T-cell (primary cell): ENCODE measurements around the gene SRRM4. TPM values are rescaled to one million over a fixed set of nuclear protein-coding genes. Genes with fewer than 3 reads are reported as not detected.

Source experiments
- ATAC-seq, 4 experiments: fragments of 200-7000 bp in 3 of 4; fragments of 150-1000 bp in 1 of 4; cut with Tn5 transposase; replicated peaks in 1 of 4; 1 replicate in 3 of 4; 2 replicates in 1 of 4; pipeline ENCODE4 v1.10.0; 2021; ENCODE audit warnings: moderate library complexity in 3 of 4, mild to moderate bottlenecking in 2 of 4, moderate number of reproducible peaks in 1 of 4
- CTCF ChIA-PET, 2 donors: fragments of 300-600 bp; sonication (Branson Sonifier 250); formaldehyde crosslinking; loops; one replicate each; lab custom pipeline; 2022; ENCODE audit warnings: antibody characterized with exemption in 2 of 2; lab: Charles Lee
- POLR2A ChIA-PET, 2 donors: fragments of 300-600 bp; sonication (Branson Sonifier 250); formaldehyde crosslinking; loops; one replicate each; lab custom pipeline; 2022; ENCODE audit warnings: antibody characterized with exemption in 2 of 2; lab: Charles Lee
- DNase-seq, 35 experiments: peaks; one replicate each; pipeline versions ENCODE4 v3.0.0 to v3.0.0-alpha.2; 2013 to 2023
- H3K27ac ChIP-seq: one replicate; pipeline ENCODE4 v1.5.1; 2013; ENCODE audit warnings: low read length
- H3K27me3 ChIP-seq, 2 experiments: replicated peaks in 1 of 2; 1 replicate in 1 of 2; 2 replicates in 1 of 2; pipeline versions ENCODE4 v1.6.1 to v1.7.0; 2013; ENCODE audit warnings: low read length in 1 of 2, mixed read lengths in 1 of 2; ENCODE audit not compliant: control insufficient read depth in 2 of 2, insufficient read depth in 2 of 2; ENCODE audit errors: extremely low read depth in 1 of 2
- H3K36me3 ChIP-seq, 2 donors: 1 replicate in 1 of 2; 2 replicates in 1 of 2; pipeline versions ENCODE4 v1.6.1 to v1.7.0; 2013; ENCODE audit warnings: low read length in 1 of 2; ENCODE audit not compliant: control insufficient read depth in 2 of 2, insufficient read depth in 1 of 2; ENCODE audit errors: extremely low read depth in 1 of 2
- H3K4me1 ChIP-seq, 2 experiments: 1 replicate in 1 of 2; 2 replicates in 1 of 2; pipeline versions ENCODE4 v1.6.1 to v1.7.0; 2013; ENCODE audit warnings: low read length in 2 of 2, mixed read lengths in 1 of 2; ENCODE audit not compliant: insufficient read depth in 2 of 2, control insufficient read depth in 1 of 2; ENCODE audit errors: extremely low read depth in 1 of 2
- H3K4me3 ChIP-seq, 2 donors: 1 replicate in 1 of 2; 2 replicates in 1 of 2; pipeline versions ENCODE4 v1.5.1 to v1.7.0; 2013; ENCODE audit warnings: mild to moderate bottlenecking in 2 of 2, low read length in 1 of 2, moderate library complexity in 1 of 2; ENCODE audit not compliant: control insufficient read depth in 1 of 2; ENCODE audit errors: extremely low read depth in 1 of 2
- H3K9me3 ChIP-seq: 2 replicates; pipeline ENCODE4 v1.7.0; 2013
- H3K27ac Mint-ChIP-seq, 2 donors: one replicate each; pipeline ENCODE4 v1.8.0; 2020 to 2021; ENCODE audit warnings: mild to moderate bottlenecking in 2 of 2, mixed read lengths in 2 of 2
- H3K27me3 Mint-ChIP-seq, 2 donors: one replicate each; pipeline ENCODE4 v1.8.0; 2021 to 2022; ENCODE audit warnings: mixed read lengths in 2 of 2
- H3K36me3 Mint-ChIP-seq: one replicate; pipeline ENCODE4 v1.8.0; 2021; ENCODE audit warnings: mixed read lengths
- H3K4me1 Mint-ChIP-seq, 3 donors: one replicate each; pipeline ENCODE4 v1.8.0; 2020 to 2022; ENCODE audit warnings: mixed read lengths in 3 of 3, mild to moderate bottlenecking in 1 of 3
- H3K4me3 Mint-ChIP-seq, 3 donors: one replicate each; pipeline ENCODE4 v1.8.0; 2020 to 2022; ENCODE audit warnings: mild to moderate bottlenecking in 3 of 3, mixed read lengths in 3 of 3, moderate library complexity in 3 of 3
- H3K9me3 Mint-ChIP-seq, 3 donors: one replicate each; pipeline ENCODE4 v1.8.0; 2020 to 2022; ENCODE audit warnings: mixed read lengths in 3 of 3
- WGBS: methylation state at CpG from one replicate; pipeline ENCODE4 v1.1.5; 2013; ENCODE audit warnings: missing lambda C conversion rate; ENCODE audit not compliant: insufficient coverage; 5-methylcytosine and 5-hydroxymethylcytosine counted together
- total RNA-seq, 35 experiments: library from RNA in 6 of 35; stranded (reverse) in 6 of 35; fragments of 120-200 nt in 1 of 35; gene quantifications; one replicate each; pipeline versions ENCODE4 v1.2.1 to v1.2.4 and lab custom pipeline; 2013 to 2026

The SRRM4 gene
- total RNA-seq, 5 donors from 2014 or later (not counting 1 experiment from before 2014, with no cell fraction given): not detected

GRCh38 chr12:118982984-118983761 lies 1.8 kb downstream of the SRRM4 start:
- CTCF ChIA-PET: no interaction called here
- H3K4me1 Mint-ChIP-seq: no peaks in the 10 kb centered on the region
- H3K27me3 Mint-ChIP-seq: peaks cover 32 to 49% of the 10 kb centered on the region in 2 donors

DNA sequence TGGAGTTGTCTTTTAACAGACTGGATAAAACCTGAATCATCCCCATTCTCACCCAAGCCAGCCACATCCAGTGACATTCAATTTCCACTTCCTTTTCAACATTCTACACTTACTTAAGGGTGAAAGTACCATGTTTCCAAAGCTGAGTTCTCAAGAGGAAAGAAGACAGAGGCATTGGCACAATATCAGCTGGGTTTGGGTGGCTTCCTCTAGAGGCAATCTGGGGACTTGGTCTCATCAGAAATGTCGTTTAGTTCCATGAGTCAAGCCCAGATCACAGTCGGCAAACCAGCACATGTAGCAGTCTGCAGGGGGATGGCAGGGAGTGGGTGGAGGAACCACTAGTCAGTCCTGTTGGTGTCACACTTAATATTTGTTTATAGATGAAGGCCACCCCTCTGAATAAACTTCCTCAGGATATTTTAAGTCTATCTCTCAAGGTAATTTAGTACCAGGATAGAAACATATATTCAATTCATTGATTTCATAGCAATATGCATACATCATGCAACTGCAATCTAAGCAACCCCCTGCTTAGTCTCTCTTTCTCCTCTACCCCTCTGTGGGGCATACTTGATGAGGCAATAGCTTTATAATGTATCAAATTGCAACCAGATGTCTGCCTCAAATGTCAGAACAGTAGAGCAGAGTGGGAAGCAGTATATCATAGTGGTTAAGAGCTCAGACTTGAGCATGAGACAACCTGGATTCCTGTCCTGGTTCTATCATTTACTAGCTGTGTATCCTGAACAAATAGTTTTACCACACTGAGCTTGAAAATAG lies 3.0 kb downstream of the SRRM4 start:
- no peaks in the 10 kb centered on the region for H3K4me1 Mint-ChIP-seq
- POLR2A ChIA-PET: no interaction called here
- H3K9me3 ChIP-seq: no peaks in the 10 kb centered on the region
- H3K36me3 Mint-ChIP-seq: no peaks in the 10 kb centered on the region
- H3K27ac Mint-ChIP-seq: no peak overlapping the region
- no peak overlapping the region for H3K4me3 ChIP-seq
- 0% methylated on average over 1 of the region's 2 CpGs for whole genome bisulfite sequencing
- H3K27me3 Mint-ChIP-seq: peaks cover 25 to 41% of the 10 kb centered on the region in 2 donors
- peaks cover 14 to 32% of the 10 kb centered on the region in 2 experiments for H3K27me3 ChIP-seq
- DNase-seq: no peak
- no peaks in the 10 kb centered on the region for H3K4me1 ChIP-seq
- peaks cover 0 to 6% (median 4%) of the 10 kb centered on the region in 3 donors for H3K9me3 Mint-ChIP-seq
- H3K36me3 ChIP-seq: no peaks in the 10 kb centered on the region
- no peak overlapping the region for H3K27ac ChIP-seq
- CTCF ChIA-PET: no interaction called here
- no peak for ATAC-seq
- H3K4me3 Mint-ChIP-seq: no peak overlapping the region

More at GRCh38 chr12:118982984-118983761, 1.8 kb downstream of the SRRM4 start:
- Mint-ChIP-seq H3K36me3 (no peaks in the 10 kb centered on the region), H3K9me3 (peaks cover 3 to 6% (median 4%) of the 10 kb centered on the region in 3 donors), H3K4me3 (no peak overlapping the region), H3K27ac (no peak overlapping the region)
- no peaks in the 10 kb centered on the region for H3K9me3 ChIP-seq
- POLR2A ChIA-PET: interaction anchor here in 1 of 2 donors (0.5 kb wide), 1 partner anchor 378 kb away, joined by 3 read pairs; no protein-coding TSS in a partner anchor
- no peak for DNase-seq
- H3K36me3 ChIP-seq: no peaks in the 10 kb centered on the region
- H3K4me1 ChIP-seq: no peaks in the 10 kb centered on the region
- H3K4me3 ChIP-seq: no peak overlapping the region
- no peak for ATAC-seq
- peaks cover 14 to 32% of the 10 kb centered on the region in 2 experiments for H3K27me3 ChIP-seq
- 43% methylated on average over 1 of the region's 7 CpGs for WGBS
- no peak overlapping the region for H3K27ac ChIP-seq

DNA sequence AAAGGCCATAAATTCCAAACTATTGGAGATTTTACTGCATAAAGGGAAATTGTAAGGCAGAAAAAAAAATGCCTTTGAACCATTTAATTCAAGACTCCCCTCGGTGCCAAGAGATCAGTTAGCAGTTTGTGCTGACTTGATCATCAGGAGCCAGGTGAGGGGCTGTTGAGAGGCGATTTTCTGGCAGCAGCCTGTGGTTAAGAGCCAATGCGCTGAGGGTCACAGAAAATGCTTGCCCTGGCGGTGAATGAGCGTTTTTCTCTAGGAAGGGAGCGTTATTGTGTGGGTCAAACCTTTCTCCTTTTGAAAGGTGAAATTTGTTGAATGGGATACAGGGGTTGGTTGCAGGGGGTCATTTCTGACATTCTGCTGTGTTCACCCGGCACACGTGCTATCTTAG lies 4.7 kb downstream of the SRRM4 start:
- 43% methylated on average over 3 of the region's 8 CpGs for WGBS
- H3K27me3 Mint-ChIP-seq: peaks cover 28 to 29% of the 10 kb centered on the region in 2 donors

DNA sequence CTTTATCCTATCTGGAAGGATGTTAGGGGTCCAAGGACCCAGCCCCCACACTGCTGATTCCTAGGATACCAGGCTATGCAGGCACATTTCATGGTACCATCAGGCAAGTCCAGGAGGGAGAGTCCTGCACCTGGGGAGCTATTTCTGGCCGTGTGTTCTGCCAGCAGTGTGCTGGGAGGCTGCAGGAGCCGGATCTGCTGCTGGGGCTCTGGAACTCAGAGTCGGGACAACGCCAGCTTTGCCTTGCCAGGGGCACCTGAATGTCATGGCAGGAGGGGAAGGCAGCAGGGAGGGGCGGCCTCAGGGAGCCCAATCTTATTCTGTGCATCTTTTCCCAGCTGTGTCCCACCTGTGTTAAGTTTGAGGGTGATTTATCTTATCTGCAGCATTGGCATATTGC lies 17.8 kb downstream of the SRRM4 start:
- WGBS: 57% methylated on average over 4 of the region's 5 CpGs
- Histone ChIP-seq H3K36me3 (no peaks in the 10 kb centered on the region), H3K27me3 (no peaks in the 10 kb centered on the region), H3K27ac (no peak overlapping the region), H3K9me3 (no peaks in the 10 kb centered on the region), H3K4me1 (no peaks in the 10 kb centered on the region), H3K4me3 (no peak overlapping the region)
- ATAC-seq: no peak
- Mint-ChIP-seq H3K4me1 (no peaks in the 10 kb centered on the region), H3K9me3 (no peaks in the 10 kb centered on the region), H3K4me3 (no peak overlapping the region), H3K36me3 (no peaks in the 10 kb centered on the region), H3K27ac (no peak overlapping the region), H3K27me3 (peaks cover 0 to 2% of the 10 kb centered on the region in 2 donors)
- POLR2A ChIA-PET: no interaction called here
- no peak for DNase-seq
- CTCF ChIA-PET: no interaction called here

More for the DNA sequence above, 4.7 kb downstream of the SRRM4 start:
- ChIA-PET POLR2A (no interaction called here), CTCF (no interaction called here)
- Mint-ChIP-seq H3K4me3 (no peak overlapping the region), H3K36me3 (no peaks in the 10 kb centered on the region), H3K4me1 (no peaks in the 10 kb centered on the region), H3K27ac (no peak overlapping the region), H3K9me3 (peaks cover 0 to 8% (median 6%) of the 10 kb centered on the region in 3 donors)
- Histone ChIP-seq H3K36me3 (no peaks in the 10 kb centered on the region), H3K9me3 (no peaks in the 10 kb centered on the region), H3K27ac (no peak overlapping the region), H3K4me1 (no peaks in the 10 kb centered on the region), H3K4me3 (no peak overlapping the region), H3K27me3 (peaks cover 9 to 17% of the 10 kb centered on the region in 2 experiments)
- DNase-seq: no peak
- ATAC-seq: no peak

- ATAC-seq (no peak), DNase-seq (no peak)
- no peak overlapping the region for H3K4me3 ChIP-seq
- no peaks in the 10 kb centered on the region for H3K36me3 Mint-ChIP-seq
- peaks cover 12 to 23% of the 10 kb centered on the region in 2 donors for H3K27me3 Mint-ChIP-seq
- WGBS: no CpG with 5 or more reads among the region's 5 CpGs
- H3K4me3 Mint-ChIP-seq: no peak overlapping the region
- POLR2A ChIA-PET: no interaction called here
- H3K9me3 Mint-ChIP-seq: peaks cover 0 to 10% (median 2%) of the 10 kb centered on the region in 3 donors
- H3K27ac ChIP-seq: no peak overlapping the region
- no peak overlapping the region for H3K27ac Mint-ChIP-seq
- no peaks in the 10 kb centered on the region for H3K4me1 Mint-ChIP-seq
- CTCF ChIA-PET: no interaction called here
- H3K4me1 ChIP-seq: no peaks in the 10 kb centered on the region
- peaks cover 5 to 25% of the 10 kb centered on the region in 2 experiments for H3K27me3 ChIP-seq
- no peaks in the 10 kb centered on the region for H3K9me3 ChIP-seq
- H3K36me3 ChIP-seq: no peaks in the 10 kb centered on the region
Measured at GRCh38 chr12:119005085-119005484, 23.7 kb downstream of the SRRM4 start.

GRCh38 chr12:119005913-119006312 lies 24.6 kb downstream of the SRRM4 start:
- ATAC-seq (no peak), DNase-seq (no peak)
- Mint-ChIP-seq H3K4me1 (no peaks in the 10 kb centered on the region), H3K27me3 (peaks cover 12 to 23% of the 10 kb centered on the region in 2 donors), H3K36me3 (no peaks in the 10 kb centered on the region), H3K27ac (no peak overlapping the region), H3K9me3 (peaks cover under 1 to 10% (median 5%) of the 10 kb centered on the region in 3 donors), H3K4me3 (no peak overlapping the region)
- POLR2A ChIA-PET: no interaction called here
- no CpG with 5 or more reads among the region's 4 CpGs for WGBS
- H3K27ac ChIP-seq: no peak overlapping the region
- no peaks in the 10 kb centered on the region for H3K36me3 ChIP-seq
- H3K4me1 ChIP-seq: no peaks in the 10 kb centered on the region
- no peaks in the 10 kb centered on the region for H3K9me3 ChIP-seq
- CTCF ChIA-PET: no interaction called here
- H3K27me3 ChIP-seq: peaks cover 5 to 25% of the 10 kb centered on the region in 2 experiments
- no peak overlapping the region for H3K4me3 ChIP-seq
